Central memory CD4-positive, alpha-beta T cell (primary cell): Measurements from ENCODE around the gene CKAP2L.

Source experiments
- DNase-seq: peaks from one replicate; pipeline ENCODE4 v3.0.0; 2022
- total RNA-seq, 3 experiments: gene quantifications; one replicate each; lab custom pipeline; 2026; lab: John Stamatoyannopoulos, UW

The CKAP2L gene, protein sequence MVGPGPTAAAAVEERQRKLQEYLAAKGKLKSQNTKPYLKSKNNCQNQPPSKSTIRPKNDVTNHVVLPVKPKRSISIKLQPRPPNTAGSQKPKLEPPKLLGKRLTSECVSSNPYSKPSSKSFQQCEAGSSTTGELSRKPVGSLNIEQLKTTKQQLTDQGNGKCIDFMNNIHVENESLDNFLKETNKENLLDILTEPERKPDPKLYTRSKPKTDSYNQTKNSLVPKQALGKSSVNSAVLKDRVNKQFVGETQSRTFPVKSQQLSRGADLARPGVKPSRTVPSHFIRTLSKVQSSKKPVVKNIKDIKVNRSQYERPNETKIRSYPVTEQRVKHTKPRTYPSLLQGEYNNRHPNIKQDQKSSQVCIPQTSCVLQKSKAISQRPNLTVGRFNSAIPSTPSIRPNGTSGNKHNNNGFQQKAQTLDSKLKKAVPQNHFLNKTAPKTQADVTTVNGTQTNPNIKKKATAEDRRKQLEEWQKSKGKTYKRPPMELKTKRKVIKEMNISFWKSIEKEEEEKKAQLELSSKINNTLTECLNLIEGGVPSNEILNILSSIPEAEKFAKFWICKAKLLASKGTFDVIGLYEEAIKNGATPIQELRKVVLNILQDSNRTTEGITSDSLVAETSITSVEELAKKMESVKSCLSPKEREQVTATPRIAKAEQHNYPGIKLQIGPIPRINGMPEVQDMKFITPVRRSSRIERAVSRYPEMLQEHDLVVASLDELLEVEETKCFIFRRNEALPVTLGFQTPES
- total RNA-seq = 0.16 to 2.9 (median 2.7) reads per million in 3 experiments

DNA sequence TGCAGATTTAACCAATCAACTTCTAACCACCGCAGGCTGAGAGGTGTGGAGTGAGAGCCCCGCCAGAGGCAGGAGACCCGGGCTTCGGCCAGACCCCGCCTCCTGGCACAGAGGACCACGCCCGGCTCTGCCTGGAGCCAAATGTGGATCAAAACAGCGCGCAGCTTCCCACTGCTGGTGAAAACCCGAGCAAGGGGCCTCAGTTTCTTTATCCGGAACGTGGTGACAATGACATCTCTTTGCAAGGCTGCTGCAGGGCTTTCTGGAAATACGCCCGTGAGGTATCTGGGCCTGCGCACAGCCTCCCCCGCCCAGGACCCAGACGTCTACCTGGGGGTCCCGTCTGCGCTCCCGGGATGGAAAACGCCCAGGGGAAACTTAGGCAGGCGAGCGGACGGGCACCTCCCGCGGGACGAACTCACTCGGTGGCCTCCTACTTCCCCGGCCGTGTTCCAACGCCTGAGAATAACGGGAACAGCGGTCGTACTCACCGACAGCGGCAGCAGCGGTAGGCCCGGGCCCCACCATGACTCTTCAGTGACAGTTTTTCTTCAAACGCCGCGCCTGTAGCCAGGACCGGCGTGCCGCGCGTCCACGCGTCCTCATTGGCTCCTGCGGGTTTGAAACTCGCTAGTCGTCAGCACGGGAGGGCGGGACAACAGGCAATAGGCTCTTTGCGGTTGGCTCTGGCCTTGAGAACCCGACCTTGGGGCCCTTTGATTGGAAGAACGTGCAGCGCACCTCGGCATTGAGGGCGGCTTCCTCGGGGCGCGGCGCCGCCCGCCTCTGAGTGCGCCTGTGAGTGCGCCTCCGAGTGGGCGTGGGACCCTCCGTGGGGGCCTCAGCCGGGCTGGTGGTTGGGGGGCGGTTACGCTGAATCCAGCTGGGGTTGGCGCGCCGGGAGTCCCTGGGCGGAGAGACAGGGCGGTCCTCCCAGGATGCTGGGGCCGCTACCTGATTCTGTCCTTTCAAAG is at the start of gene CKAP2L:
TSS of gene CKAP2L (minus strand) at position 539 of the 974 bp plus-strand sequence. CDS start at position 528, 11 bp downstream.
- DNase-seq = peak; percentile 95

- DNase-seq = no peak
These were observed 49.0 kb upstream of the CKAP2L start for GRCh38 chr2:112813280-112813966.

GRCh38 chr2:112812318-112813267 is 48.2 kb upstream of the CKAP2L start:
- DNase-seq = no peak

GRCh38 chr2:112811841-112812306 is 47.5 kb upstream of the CKAP2L start:
- no peak for DNase-seq

DNA sequence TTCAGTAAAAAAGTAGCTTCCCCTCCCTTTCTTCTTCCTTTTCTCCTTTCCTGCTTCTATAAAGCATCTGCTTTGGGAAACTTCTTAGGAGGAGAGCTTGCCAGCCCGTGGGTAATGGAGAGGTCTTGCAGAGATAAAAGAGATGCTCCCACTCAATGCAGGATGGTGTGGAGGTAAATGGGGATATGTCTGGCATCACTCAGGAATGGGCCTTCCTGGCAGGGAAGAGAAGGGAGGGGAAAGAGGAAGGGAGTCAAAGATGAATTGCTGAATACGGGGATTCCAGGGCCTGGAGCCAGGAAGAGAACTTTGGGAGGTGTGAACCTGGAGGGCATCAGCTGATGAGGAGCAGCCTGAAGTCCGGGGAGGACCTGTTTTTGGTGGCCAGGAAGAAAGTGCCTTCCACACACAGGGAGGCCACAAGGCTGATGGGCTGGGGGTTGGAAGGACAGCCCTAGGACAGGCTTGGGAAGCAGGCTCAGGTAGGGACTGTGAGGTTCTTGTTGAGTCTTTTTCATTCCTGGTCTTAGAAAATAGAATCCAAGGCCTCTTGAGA is 46.9 kb upstream of the CKAP2L start:
- DNase-seq = no peak

DNA sequence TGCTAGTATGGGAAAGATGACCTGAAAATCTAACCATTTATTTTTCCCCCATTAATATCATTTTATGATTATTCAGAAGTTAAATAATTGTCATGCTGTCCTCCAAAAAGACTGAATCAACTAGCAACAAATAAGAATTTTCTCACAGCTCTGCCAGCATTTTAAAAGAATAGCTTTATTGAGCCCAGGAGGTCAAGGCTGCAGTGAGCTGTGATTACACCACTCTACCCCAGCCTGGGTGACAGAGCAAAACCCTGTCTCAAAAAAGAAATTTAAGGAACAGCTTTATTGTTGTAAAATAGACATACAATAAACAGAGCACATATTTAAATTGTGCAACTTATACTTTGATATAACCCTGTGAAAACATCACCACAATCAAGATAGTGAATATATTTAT is 44.7 kb upstream of the CKAP2L start:
- DNase-seq = no peak

- no peak for DNase-seq
These were observed 42.9 kb upstream of the CKAP2L start for GRCh38 chr2:112807233-112807807.

DNA sequence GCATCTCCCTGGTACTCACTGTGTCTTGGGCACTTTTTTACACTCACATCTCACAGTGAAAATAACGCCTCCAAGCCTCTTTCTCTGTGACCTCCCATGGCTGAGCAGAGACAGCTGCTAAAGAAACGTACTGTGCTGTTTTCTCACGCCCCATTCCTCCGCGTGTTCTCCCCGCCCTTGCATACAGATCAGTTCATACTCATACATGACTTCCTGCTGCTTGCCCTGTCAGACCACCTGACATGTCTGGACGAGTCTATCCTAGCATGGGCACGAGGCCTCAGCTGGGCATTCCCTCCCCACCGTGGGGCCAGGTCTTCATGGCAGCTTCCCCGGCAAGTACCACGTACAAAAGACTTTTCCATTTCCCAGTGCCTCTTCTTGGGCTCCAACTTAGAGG is 41.1 kb upstream of the CKAP2L start:
- DNase-seq = no peak

DNA sequence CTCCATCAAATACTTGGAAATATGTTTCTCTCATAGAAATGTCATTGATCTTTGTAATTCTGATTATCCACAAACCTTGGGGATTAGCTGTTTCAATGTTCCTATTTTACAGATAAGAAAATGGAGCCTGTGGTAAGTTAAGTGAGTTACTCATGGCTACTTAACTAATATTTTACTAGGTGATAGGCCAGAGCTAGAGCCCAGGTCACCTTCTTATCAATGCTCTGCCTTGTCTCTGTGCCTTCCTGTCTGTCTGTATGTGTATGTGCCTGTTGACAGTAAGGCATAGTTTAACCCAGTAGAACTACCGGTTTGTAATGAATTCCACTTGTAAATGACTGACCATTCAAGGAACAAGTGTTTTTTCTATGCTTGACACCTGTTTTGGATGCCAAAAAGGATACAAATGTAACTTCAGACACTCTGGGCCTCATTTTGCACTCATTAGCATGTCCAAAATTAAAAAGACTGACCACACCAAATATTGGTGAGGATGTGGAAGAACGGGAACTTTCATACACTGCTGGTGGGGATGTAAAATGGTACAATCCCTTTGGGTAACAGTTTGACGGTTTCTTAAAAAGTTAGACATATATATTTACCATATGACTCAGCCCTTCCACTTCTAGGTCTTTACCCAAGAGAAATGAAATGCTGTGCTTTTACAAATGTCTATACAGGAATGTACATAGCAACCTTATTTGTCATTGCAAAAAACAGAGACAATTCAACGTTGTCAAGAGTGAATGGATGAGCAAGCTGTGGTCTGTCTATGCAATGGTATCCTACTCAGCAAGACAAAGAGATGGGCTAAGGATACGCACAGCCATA is 39.5 kb upstream of the CKAP2L start:
- DNase-seq = no peak

DNA sequence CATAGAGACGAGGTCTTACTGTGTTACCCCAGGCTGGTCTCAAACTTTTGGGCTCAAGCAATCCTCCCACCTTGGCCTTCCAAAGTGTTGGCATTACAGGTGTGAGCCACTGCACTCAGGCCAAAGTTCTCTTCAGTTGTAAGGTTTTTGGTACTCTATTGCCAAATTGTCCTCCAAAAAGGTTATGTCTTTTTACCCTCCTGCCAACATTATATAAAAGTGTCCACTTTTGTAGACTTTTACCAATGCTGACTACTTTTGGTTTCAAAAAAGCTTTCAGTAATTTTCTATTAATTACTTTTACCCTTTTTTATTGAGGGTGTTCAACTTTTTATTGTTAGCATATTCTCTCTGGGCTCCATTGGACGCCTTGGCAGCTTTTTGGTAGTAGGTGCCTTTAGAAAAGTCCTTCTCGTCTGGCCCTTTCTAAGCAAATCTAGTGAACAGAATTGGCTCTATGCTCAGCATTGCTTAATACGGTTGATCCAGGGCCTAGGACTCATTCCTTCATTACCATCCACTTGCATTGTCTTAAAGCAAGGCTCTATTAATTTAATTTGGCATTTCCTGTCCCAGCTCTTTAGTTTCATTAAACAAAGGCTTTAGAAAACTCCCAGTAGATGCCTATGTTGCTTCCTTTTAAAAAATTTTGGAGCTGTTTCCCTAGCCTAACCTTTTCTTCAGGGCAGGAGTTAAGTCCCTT is 36.6 kb upstream of the CKAP2L start:
- no peak for DNase-seq

GRCh38 chr2:112798979-112799975 is 34.9 kb upstream of the CKAP2L start:
- DNase-seq = no peak

DNA sequence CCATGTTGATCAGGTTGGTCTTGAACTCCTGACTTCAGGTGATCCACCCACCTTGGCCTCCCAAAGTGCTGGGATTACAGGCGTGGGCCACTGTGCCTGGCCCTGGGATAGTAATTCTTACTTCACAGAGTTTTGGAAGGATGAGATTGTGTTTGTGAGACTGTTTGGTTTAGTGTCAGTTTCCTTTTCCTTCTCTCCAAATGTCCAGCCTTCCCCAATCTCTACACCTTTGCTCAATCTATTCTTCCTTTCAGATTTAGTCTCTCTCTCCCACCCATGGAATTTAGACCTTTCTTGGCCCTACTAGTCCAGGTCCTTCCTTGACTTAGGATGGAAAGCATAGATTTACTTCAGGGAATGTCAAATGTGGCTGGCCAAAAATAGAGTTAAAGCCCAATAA is 32.1 kb upstream of the CKAP2L start:
- no peak for DNase-seq

DNA sequence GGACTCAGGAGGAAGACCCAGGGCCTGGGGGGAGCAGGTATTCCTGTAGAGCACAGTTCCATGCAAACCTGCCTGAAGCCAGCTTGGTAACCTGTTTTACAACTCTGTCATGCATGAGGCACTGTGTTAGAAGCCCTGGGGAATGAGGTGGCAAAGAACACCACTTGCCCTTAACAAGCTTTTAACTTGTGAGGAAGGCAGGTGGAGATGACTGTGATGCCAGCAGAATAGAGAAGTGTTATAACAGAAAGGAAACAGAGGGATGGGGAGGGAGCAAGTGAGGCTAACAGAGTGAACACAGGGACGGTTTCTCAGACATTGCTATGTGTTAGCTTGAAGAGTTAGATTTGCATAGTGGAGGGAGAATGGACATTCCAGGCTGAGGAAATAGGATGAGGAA is 31.4 kb upstream of the CKAP2L start:
- no peak for DNase-seq

DNA sequence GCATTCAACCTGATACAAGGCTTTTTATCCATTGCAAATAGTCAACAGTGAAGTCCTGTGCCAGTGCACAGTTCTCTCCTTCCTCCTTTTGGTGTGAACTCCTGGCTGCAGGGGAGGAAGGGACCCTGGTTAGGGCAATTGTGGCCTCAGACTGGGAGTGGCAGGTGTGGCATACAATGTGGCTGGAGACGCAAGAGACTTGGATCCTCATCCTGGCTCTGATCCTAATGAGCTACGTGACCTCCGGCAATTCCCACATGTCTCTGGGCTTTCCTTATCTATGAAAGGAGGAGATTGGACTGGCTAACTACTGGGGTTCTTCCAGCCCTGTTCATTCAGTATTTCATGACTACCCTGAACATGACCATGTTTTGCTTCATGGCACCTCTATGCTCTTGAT is 30.4 kb upstream of the CKAP2L start:
- DNase-seq = no peak

DNA sequence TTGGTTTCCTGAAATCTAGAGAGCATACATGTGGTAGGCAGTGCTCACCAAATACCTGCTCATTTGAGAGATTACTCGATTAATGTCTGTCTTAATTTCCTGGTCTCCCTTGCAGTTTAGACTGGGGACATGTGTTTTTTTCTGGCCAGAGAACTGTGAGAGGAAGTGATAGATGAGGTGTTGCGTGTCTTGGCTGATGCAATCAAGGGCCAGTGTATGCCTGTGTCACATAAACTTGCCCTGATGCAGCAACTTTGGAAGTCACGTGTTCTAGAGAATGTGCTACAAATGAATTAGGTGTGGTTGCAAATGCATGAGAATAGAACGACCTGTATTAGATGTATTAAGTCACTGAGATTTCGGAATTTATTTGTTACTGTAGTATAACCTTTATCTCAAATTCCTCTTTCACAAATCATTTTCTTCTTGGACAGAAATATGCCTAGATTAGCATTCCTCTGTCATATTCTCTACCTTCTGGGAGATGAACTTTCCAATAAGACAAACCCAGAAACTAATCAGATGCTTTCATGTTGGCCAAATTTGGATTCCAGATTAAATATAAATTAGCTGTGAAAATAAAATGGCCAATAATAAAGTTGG is 29.8 kb upstream of the CKAP2L start:
- DNase-seq = no peak

DNA sequence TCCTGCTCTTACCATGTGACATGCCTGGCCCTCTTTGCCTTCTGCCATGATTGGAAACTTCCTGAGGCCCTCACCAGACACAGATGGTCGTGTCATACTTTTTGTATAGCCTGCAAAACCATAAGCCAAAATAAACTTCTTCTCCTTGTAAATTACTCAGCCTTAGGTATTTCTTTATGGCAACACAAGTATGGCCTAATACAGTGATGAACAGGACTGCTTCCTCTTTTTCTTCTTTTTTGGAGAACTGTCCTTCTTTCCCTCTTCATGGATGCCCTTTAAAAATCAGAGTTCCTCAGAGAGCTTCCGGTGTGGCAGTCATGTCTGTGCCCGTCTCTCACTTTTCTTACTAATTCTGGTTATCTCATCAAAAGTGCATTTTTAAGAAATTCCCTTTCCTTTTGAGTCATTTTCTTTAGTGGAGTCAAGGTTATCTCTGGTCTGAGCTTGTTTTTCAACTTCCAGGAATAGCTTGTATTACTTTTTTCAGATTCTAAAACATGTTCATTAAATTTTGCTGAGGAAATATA is 29.1 kb upstream of the CKAP2L start:
- no peak for DNase-seq

GRCh38 chr2:112792419-112792818 is 28.0 kb upstream of the CKAP2L start:
- DNase-seq = no peak
